Heart left ventricle (tissue), 16 donors: Measurements from ENCODE around the gene DNAJB12. TPM values are rescaled to one million over a fixed set of nuclear protein-coding genes. Genes with fewer than 3 reads are reported as not detected.

Source experiments
- ATAC-seq, 4 donors: fragments of 200-7000 bp; cut with Tn5 transposase; one replicate each; pipeline ENCODE4 v1.9.1; 2020 to 2022; ENCODE audit warnings: moderate library complexity in 4 of 4, mild to moderate bottlenecking in 3 of 4, moderate number of reproducible peaks in 1 of 4
- DNase-seq, 5 donors: peaks; one replicate each; pipeline ENCODE4 v3.0.0-alpha.2; 2020
- H3K27ac ChIP-seq, 12 donors: fragments of 200-600 bp; sonication (generic) in 4 of 12; one replicate each; pipeline versions ENCODE4 v1.5.0 to v1.8.0; 2016 to 2022; ENCODE audit warnings: mild to moderate bottlenecking in 2 of 12
- H3K27me3 ChIP-seq, 9 donors: fragments of 200-600 bp; sonication (generic) in 2 of 9; one replicate each; pipeline versions ENCODE4 v1.5.1 to v1.8.0; 2016 to 2022; ENCODE audit warnings: mild to moderate bottlenecking in 3 of 9
- H3K36me3 ChIP-seq, 9 donors: fragments of 200-600 bp; sonication (generic) in 2 of 9; one replicate each; pipeline versions ENCODE4 v1.5.0 to v1.8.0; 2018 to 2022; ENCODE audit warnings: mild to moderate bottlenecking in 2 of 9
- H3K4me1 ChIP-seq, 12 donors: fragments of 200-600 bp; sonication (generic) in 4 of 12; one replicate each; pipeline versions ENCODE4 v1.5.0 to v1.8.0; 2016 to 2022; ENCODE audit warnings: mild to moderate bottlenecking in 3 of 12
- H3K4me3 ChIP-seq, 12 donors: fragments of 200-600 bp; sonication (generic) in 4 of 12; one replicate each; pipeline versions ENCODE4 v1.5.0 to v1.8.0; 2017 to 2022; ENCODE audit warnings: mild to moderate bottlenecking in 9 of 12, moderate library complexity in 4 of 12
- H3K9me3 ChIP-seq, 12 donors: fragments of 200-600 bp; sonication (generic) in 4 of 12; one replicate each; pipeline versions ENCODE4 v1.5.0 to v1.8.0; 2016 to 2022; ENCODE audit warnings: mild to moderate bottlenecking in 1 of 12
- POLR2A ChIP-seq, 2 donors: fragments of 450-650 bp; IDR thresholded peaks; one replicate each; pipeline ENCODE4 v1.6.1; 2017; ENCODE audit warnings: antibody characterized with exemption in 2 of 2, mild to moderate bottlenecking in 2 of 2, moderate library complexity in 2 of 2
- WGBS, 4 donors: extraction: QIAGEN DNeasy Blood & Tissue Kit in 2 of 4; methylation state at CpG; one replicate each; pipeline versions ENCODE4 v1.1.5 to v1.1.7; 2013 to 2018; 5-methylcytosine and 5-hydroxymethylcytosine counted together
- intact Hi-C, 10 donors: fragments of 100-400 bp; cut with DNase I; formaldehyde crosslinking; loops; one replicate each; pipeline versions ENCODE4 v1.11.1 to v1.14.2; 2022
- polyA plus RNA-seq, 2 donors: library from polyadenylated mRNA; stranded (reverse); fragments of 200-250 nt; gene quantifications; one replicate each; pipeline ENCODE4 v1.2.3, GENCODE V29; 2013
- total RNA-seq, 9 donors: library from RNA; depleted of rRNA in 2 of 9; stranded (reverse); fragments of >200 nt in 2 of 9; fragmentation: NEBNext Ultra II Directional in 3 of 9; extraction: Animal tissue kit (Norgen Biotek cat#: 25700) in 3 of 9; gene quantifications; one replicate each; pipeline versions ENCODE4 v1.1.0 to v1.2.4, GENCODE V29; 2016 to 2023
- TF ChIP-seq, protein P1 (sequence below), 12 donors: fragments of 200-600 bp; sonication (generic) in 4 of 12; IDR thresholded peaks; one replicate each; pipeline versions ENCODE4 v1.5.0 to v1.8.0; 2018 to 2022; ENCODE audit warnings: antibody characterized with exemption in 12 of 12, mild to moderate bottlenecking in 5 of 12
- donor health status: ischemic (EF 13 %, LVEDD 7.1; RV severe dilation, severe dysfunction).
- donor health status: healthy with polysubstance abuse.
- donor health status: DM: no; HTN: yes; CAD: no.
- donor health status: DM: no; HTN: no; CAD: no.
- donor health status: ischemic (EF 25% LVEDD 6.9; RV normal size, moderate dysfunction).
- donor health status: ischemic (EF 25% LVEDD 5.7; RV mildly dilated, moderate dysfunction).
- donor health status: healthy.
- donor health status: DM: yes; HTN: yes; CAD: no.
- donor health status: ischemic (EF 35%, LVEDD 5.7; RV mildly dilated, moderate dysfunction).
- donor health status: nonischemic (EF 11% LVEDD 7.7; RV severe dilation, severe dysfunction).
- donor health status: DM: yes; HTN: yes; CAD: no.
- donor health status: PGD.
- donor health status: ischemic (EF 29% LVEDD 5.4; RV normal size, mild dysfunction).
- donor health status: nonischemic (EF 23%, LVEDD 6.1; RV moderate dilation, normal function).

Gene DNAJB12
- total and polyA plus RNA-seq, 11 donors, result 21.1 to 42.5 (median 29.1) TPM

DNA sequence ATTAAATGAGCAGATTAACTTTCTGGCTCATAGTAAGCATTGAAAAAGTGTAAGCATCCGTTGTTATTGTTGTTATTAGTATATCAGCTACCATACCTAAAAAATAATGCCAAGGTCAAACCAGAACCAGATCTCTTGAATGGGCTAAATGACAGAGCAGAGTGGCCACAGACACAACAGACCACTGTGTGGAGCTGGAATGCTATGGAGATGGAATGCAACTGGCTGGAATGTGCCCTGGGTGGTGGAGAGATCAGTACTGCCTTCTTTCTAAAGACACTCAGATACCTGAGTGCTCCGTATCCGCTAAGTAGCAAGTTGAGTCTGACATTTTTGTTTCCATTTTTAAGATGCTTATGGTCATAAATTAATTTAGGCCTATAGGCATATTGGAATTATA, 20.5 kb upstream of the DNAJB12 start:
- DNase-seq, result no peak
- intact Hi-C loops, result no loop called here
- WGBS, 4 donors, result 63 to 88% (median 84%) methylated on average over 3 of the region's 3 CpGs
- H3K36me3 ChIP-seq, result peaks cover 0 to 45% (median 11%) of the 10 kb centered on the region in 9 donors
- H3K4me1 ChIP-seq, result no peaks in the 10 kb centered on the region
- H3K27ac ChIP-seq, result no peak overlapping the region
- no peaks in the 10 kb centered on the region for H3K27me3 ChIP-seq
- no peak for ATAC-seq
- no peaks in the 10 kb centered on the region for H3K9me3 ChIP-seq
- TF ChIP-seq POLR2A (IDR thresholded peaks at IDR 0.05), result no peak
- TF ChIP-seq, protein P1, sequence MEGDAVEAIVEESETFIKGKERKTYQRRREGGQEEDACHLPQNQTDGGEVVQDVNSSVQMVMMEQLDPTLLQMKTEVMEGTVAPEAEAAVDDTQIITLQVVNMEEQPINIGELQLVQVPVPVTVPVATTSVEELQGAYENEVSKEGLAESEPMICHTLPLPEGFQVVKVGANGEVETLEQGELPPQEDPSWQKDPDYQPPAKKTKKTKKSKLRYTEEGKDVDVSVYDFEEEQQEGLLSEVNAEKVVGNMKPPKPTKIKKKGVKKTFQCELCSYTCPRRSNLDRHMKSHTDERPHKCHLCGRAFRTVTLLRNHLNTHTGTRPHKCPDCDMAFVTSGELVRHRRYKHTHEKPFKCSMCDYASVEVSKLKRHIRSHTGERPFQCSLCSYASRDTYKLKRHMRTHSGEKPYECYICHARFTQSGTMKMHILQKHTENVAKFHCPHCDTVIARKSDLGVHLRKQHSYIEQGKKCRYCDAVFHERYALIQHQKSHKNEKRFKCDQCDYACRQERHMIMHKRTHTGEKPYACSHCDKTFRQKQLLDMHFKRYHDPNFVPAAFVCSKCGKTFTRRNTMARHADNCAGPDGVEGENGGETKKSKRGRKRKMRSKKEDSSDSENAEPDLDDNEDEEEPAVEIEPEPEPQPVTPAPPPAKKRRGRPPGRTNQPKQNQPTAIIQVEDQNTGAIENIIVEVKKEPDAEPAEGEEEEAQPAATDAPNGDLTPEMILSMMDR (IDR thresholded peaks at IDR 0.05), result no peak
- no peak overlapping the region for H3K4me3 ChIP-seq

DNA sequence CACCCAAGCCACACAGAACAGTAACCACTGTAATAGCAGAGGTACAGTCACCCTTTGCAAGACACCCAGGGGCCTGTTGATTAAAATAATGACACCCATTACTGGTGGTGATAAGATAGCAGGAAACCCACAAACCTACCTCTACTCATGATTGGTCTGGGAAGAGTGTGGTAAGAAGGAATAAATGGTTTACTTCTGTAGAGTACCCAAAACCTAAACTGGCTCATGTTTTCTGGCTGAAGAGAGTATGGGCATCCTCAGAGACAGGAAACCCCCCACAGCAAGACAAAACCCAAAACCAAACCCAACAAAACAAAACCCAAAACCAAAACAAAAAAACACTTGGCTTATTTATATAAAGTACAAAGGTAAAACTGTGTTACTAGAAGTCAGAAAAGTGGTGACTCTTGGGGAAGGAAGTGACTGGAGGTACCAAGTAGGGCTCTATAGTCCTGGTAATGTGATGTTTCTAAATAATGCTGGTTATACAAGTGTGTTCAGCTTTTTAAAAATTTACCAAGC, 15.5 kb upstream of the DNAJB12 start:
- no peak overlapping the region for H3K4me3 ChIP-seq
- no peak for ATAC-seq
- no peak overlapping the region for H3K27ac ChIP-seq
- DNase-seq, result no peak
- no peak for TF ChIP-seq POLR2A (IDR thresholded peaks at IDR 0.05)
- TF ChIP-seq, protein P1 (IDR thresholded peaks at IDR 0.05), result no peak
- no peaks in the 10 kb centered on the region for H3K4me1 ChIP-seq
- intact Hi-C loops, result no loop called here
- no peaks in the 10 kb centered on the region for H3K9me3 ChIP-seq
- H3K27me3 ChIP-seq, result no peaks in the 10 kb centered on the region
- peaks cover 0 to 65% (median 30%) of the 10 kb centered on the region in 9 donors for H3K36me3 ChIP-seq

DNA sequence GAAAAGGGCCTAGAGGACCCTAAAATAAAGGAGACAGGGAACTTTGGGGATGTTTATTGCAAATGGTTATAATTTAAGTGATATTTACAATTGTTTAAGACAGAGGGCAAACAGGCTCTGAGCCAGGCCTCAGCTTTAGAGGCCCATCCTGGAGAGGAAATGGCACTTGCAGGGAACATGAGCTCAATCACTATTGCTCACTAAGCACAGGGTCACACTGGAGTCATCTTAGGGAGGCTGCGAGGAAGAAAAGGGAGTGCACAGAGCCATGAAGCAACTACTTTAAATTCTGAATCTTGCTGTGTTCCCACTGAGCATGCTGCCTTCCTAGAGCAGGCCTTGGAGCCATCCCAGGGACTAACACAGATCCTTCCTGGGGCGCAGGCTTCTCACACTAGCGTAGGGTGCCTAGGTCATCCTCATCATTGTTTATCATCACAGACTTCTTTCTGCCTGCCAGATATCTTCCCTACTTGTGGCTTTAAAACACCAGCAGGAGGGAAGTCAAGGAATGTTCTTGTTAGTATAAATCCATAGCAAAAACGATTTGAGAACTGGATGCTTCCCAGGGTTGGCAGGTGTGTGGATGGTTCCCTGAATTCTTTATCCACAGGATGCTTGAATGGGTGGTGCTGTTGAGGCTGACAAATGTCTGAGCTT, 12.7 kb upstream of the DNAJB12 start:
- ATAC-seq (no peak), DNase-seq (no peak)
- Histone ChIP-seq H3K36me3 (peaks cover 0 to 40% (median 25%) of the 10 kb centered on the region in 9 donors), H3K4me3 (no peak overlapping the region), H3K27me3 (no peaks in the 10 kb centered on the region), H3K27ac (no peak overlapping the region), H3K4me1 (peaks cover 0 to 14% (median 9%) of the 10 kb centered on the region in 12 donors), H3K9me3 (no peaks in the 10 kb centered on the region)
- intact Hi-C loops, result loop anchor here in 9 of 10 donors (5.0 to 10.0 kb wide), 9 partner anchors 177 to 797 kb away; partner anchors contain the start of genes MCU (in 5 of the 9), ECD (in 1 of the 9) and FAM149B1 (in 1 of the 9)
- TF ChIP-seq POLR2A (IDR thresholded peaks at IDR 0.05), result no peak
- TF ChIP-seq, protein P1 (IDR thresholded peaks at IDR 0.05), result no peak
- 77 to 89% (median 83%) methylated on average over 4 of the region's 4 CpGs for WGBS, 4 donors

DNA sequence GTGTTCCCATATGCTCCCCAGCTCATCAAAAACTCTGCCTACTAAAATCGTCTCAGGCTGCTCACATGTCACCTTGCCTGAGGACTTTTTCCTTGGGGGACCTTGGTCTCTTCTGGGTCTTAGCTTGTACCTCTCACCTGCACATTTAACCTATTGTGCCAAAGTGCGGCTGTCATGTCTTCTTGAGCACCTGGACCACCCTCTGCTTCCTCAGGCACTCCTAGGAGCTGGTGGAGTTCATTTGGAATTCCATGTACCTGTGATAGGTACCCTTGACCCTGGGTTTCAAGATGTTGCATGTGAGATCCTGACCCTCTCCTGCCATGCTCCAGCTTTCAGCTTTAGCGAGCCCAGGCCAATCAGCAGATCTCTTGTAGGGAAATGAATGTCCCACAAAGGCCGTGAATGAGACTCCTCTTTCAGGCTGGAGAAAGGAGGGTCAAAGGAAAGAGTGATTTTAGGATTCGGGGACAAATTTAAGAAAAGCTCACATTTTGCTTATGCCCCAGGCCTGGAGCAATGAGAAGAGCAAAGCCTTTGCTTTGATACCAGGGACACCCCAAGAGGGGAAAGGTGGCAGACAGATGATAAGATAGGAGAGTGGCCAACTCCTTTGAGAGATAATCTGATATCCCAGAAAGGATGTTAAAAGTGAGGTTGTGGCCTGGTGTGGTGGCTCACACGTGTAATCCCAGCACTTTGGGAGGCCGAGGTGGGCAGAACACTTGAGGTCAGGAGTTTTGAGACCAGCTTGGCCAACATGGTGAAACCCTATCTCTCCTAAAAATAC, 10.6 kb upstream of the DNAJB12 start:
- Histone ChIP-seq H3K27me3 (no peaks in the 10 kb centered on the region), H3K9me3 (no peaks in the 10 kb centered on the region), H3K36me3 (peaks cover 0 to 30% (median 21%) of the 10 kb centered on the region in 9 donors), H3K4me3 (no peak overlapping the region), H3K27ac (peak overlapping the region in 2 of 12 donors; percentile 54 to 61), H3K4me1 (peaks cover 0 to 14% (median 9%) of the 10 kb centered on the region in 12 donors)
- ATAC-seq (no peak), DNase-seq (no peak)
- intact Hi-C loops, result loop anchor here (2.0 to 10.0 kb wide), 13 partner anchors 180 to 800 kb away; partner anchors contain the start of genes MCU (in 6 of the 10), ECD (in 1 of the 10) and FAM149B1 (in 1 of the 10)
- no peak for TF ChIP-seq POLR2A (IDR thresholded peaks at IDR 0.05)
- TF ChIP-seq, protein P1 (IDR thresholded peaks at IDR 0.05), result no peak
- 85 to 87% (median 85%) methylated on average over 7 of the region's 7 CpGs for WGBS, 4 donors
